ENCODE data around the gene PHIP. TPM values are rescaled to one million over a fixed set of nuclear protein-coding genes. Genes with fewer than 3 reads are reported as not detected.
"Not testable (repeated sequence)": the region's sequence is repeated elsewhere in the genome, so short reads cannot be mapped to it uniquely, and the experiment has no call there.

Gene PHIP
- total RNA-seq, 1 experiment from 2014 or later, result 22.6 TPM

GRCh38 chr6:78925317-78925716 lies 152.7 kb downstream of the PHIP start:
- Histone ChIP-seq H3K27ac (ENCODE audit: low read depth, low read length) (no peak overlapping the region), H4K20me1 (ENCODE audit: insufficient read depth) (no peaks in the 10 kb centered on the region), H3K4me1 (ENCODE audit: control insufficient read depth in 1 of 2, insufficient read depth in 2 of 2, low read length in 2 of 2) (no peaks in the 10 kb centered on the region), H3K79me2 (ENCODE audit: insufficient read depth, low read length) (no peaks in the 10 kb centered on the region), H3K4me2 (ENCODE audit: low read length) (no peak overlapping the region), H2AFZ (ENCODE audit: low read depth, low read length, poor library complexity, severe bottlenecking) (no peak overlapping the region), H3K9ac (ENCODE audit: low read length) (no peak overlapping the region), H3K9me2 (ENCODE audit: insufficient read depth) (no peaks in the 10 kb centered on the region), H3K36me3 (ENCODE audit: control insufficient read depth in 1 of 2, insufficient read depth in 2 of 2, low read length in 2 of 2) (no peaks in the 10 kb centered on the region), H3K27me3 (ENCODE audit: insufficient read depth, low read length) (no peaks in the 10 kb centered on the region), H3K9me3 (ENCODE audit: control insufficient read depth in 1 of 2, insufficient read depth in 1 of 2, low read depth in 1 of 2, low read length in 2 of 2) (no peaks in the 10 kb centered on the region), H3K4me3 (replicated peaks in 1 of 2; ENCODE audit: low read depth in 1 of 2, low read length in 2 of 2) (no peak overlapping the region)
- no TSS peak for BruUV-seq (replicated peaks)
- ATAC-seq, result no peak
- intact Hi-C loops (cut with micrococcal nuclease), result no loop called here
- ChIA-PET CTCF (no interaction called here), POLR2A (no interaction called here), RAD21 (ENCODE audit: low non-redundant PET in 1 of 2, low total read pairs in 2 of 2, uncharacterized antibody in 2 of 2, unreplicated experiment in 2 of 2) (no interaction called here)
- no peak for DNase-seq (ENCODE audit: low read depth, low spot score)
- TF ChIP-seq YY1 (IDR thresholded peaks at IDR 0.05; ENCODE audit: extremely low read depth, insufficient replicate concordance, low read depth, low read length), result no peak
- TF ChIP-seq ZFX (IDR thresholded peaks at IDR 0.05), result no peak

- H3K36me3 ChIP-seq (ENCODE audit: control insufficient read depth in 1 of 2, insufficient read depth in 2 of 2, low read length in 2 of 2); H3K4me1 ChIP-seq (ENCODE audit: control insufficient read depth in 1 of 2, insufficient read depth in 2 of 2, low read length in 2 of 2); BruUV-seq (replicated peaks); H3K27me3 ChIP-seq (ENCODE audit: insufficient read depth, low read length); H4K20me1 ChIP-seq (ENCODE audit: insufficient read depth); H3K79me2 ChIP-seq (ENCODE audit: insufficient read depth, low read length); RAD21 ChIA-PET (ENCODE audit: low non-redundant PET in 1 of 2, low total read pairs in 2 of 2, uncharacterized antibody in 2 of 2, unreplicated experiment in 2 of 2); DNase-seq (ENCODE audit: low read depth, low spot score); H3K27ac ChIP-seq (ENCODE audit: low read depth, low read length); H3K4me2 ChIP-seq (ENCODE audit: low read length); H3K9ac ChIP-seq (ENCODE audit: low read length); H3K4me3 ChIP-seq (replicated peaks in 1 of 2; ENCODE audit: low read depth in 1 of 2, low read length in 2 of 2); CTCF ChIA-PET; intact Hi-C loops (cut with micrococcal nuclease); POLR2A ChIA-PET; H3K9me3 ChIP-seq (ENCODE audit: control insufficient read depth in 1 of 2, insufficient read depth in 1 of 2, low read depth in 1 of 2, low read length in 2 of 2); H2AFZ ChIP-seq (ENCODE audit: low read depth, low read length, poor library complexity, severe bottlenecking); H3K9me2 ChIP-seq (ENCODE audit: insufficient read depth); ATAC-seq: not testable (repeated sequence)
These were observed 156.9 kb downstream of the PHIP start for GRCh38 chr6:78921168-78921567.

DNA sequence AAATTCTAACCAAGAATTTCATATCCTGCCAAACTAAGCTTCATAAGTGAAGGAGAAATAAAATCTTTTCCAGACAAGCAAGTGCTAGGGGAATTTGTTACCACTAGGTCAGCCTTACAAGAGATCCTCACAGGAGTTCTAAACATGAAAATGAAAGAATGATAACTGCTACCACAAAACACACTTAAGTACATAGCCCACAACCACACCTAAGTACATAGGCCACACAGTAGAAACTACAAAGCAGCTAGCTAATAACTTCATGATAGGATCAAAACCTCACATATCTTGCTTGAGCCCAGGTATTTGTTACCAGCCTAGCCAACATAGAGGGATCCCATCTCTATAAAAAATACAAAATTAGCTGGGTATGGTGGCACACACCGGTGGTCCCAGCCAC lies 160.3 kb downstream of the PHIP start:
- Histone ChIP-seq H3K9me3 (ENCODE audit: control insufficient read depth in 1 of 2, insufficient read depth in 1 of 2, low read depth in 1 of 2, low read length in 2 of 2) (no peaks in the 10 kb centered on the region), H4K20me1 (ENCODE audit: insufficient read depth) (no peaks in the 10 kb centered on the region), H3K27me3 (ENCODE audit: insufficient read depth, low read length) (no peaks in the 10 kb centered on the region), H2AFZ (ENCODE audit: low read depth, low read length, poor library complexity, severe bottlenecking) (no peak overlapping the region), H3K4me3 (replicated peaks in 1 of 2; ENCODE audit: low read depth in 1 of 2, low read length in 2 of 2) (no peak overlapping the region), H3K27ac (ENCODE audit: low read depth, low read length) (no peak overlapping the region), H3K9ac (ENCODE audit: low read length) (no peak overlapping the region), H3K79me2 (ENCODE audit: insufficient read depth, low read length) (no peaks in the 10 kb centered on the region), H3K4me1 (ENCODE audit: control insufficient read depth in 1 of 2, insufficient read depth in 2 of 2, low read length in 2 of 2) (no peaks in the 10 kb centered on the region), H3K36me3 (ENCODE audit: control insufficient read depth in 1 of 2, insufficient read depth in 2 of 2, low read length in 2 of 2) (no peaks in the 10 kb centered on the region), H3K9me2 (ENCODE audit: insufficient read depth) (no peaks in the 10 kb centered on the region), H3K4me2 (ENCODE audit: low read length) (no peak overlapping the region)
- intact Hi-C loops (cut with micrococcal nuclease), result no loop called here
- ChIA-PET POLR2A (no interaction called here), CTCF (no interaction called here), RAD21 (ENCODE audit: low non-redundant PET in 1 of 2, low total read pairs in 2 of 2, uncharacterized antibody in 2 of 2, unreplicated experiment in 2 of 2) (no interaction called here)
- BruUV-seq (replicated peaks), result no TSS peak
- TF ChIP-seq, protein P1, sequence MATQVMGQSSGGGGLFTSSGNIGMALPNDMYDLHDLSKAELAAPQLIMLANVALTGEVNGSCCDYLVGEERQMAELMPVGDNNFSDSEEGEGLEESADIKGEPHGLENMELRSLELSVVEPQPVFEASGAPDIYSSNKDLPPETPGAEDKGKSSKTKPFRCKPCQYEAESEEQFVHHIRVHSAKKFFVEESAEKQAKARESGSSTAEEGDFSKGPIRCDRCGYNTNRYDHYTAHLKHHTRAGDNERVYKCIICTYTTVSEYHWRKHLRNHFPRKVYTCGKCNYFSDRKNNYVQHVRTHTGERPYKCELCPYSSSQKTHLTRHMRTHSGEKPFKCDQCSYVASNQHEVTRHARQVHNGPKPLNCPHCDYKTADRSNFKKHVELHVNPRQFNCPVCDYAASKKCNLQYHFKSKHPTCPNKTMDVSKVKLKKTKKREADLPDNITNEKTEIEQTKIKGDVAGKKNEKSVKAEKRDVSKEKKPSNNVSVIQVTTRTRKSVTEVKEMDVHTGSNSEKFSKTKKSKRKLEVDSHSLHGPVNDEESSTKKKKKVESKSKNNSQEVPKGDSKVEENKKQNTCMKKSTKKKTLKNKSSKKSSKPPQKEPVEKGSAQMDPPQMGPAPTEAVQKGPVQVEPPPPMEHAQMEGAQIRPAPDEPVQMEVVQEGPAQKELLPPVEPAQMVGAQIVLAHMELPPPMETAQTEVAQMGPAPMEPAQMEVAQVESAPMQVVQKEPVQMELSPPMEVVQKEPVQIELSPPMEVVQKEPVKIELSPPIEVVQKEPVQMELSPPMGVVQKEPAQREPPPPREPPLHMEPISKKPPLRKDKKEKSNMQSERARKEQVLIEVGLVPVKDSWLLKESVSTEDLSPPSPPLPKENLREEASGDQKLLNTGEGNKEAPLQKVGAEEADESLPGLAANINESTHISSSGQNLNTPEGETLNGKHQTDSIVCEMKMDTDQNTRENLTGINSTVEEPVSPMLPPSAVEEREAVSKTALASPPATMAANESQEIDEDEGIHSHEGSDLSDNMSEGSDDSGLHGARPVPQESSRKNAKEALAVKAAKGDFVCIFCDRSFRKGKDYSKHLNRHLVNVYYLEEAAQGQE (IDR thresholded peaks at IDR 0.05; ENCODE audit: low read depth), result no peak
- no peak for TF ChIP-seq FOSL1 (IDR thresholded peaks at IDR 0.05; ENCODE audit: low read depth)
- TF ChIP-seq, protein P2, sequence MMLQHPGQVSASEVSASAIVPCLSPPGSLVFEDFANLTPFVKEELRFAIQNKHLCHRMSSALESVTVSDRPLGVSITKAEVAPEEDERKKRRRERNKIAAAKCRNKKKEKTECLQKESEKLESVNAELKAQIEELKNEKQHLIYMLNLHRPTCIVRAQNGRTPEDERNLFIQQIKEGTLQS (IDR thresholded peaks at IDR 0.05), result no peak
- TF ChIP-seq CEBPB (IDR thresholded peaks at IDR 0.05; ENCODE audit: low read depth), result no peak
- TF ChIP-seq POLR2A (IDR thresholded peaks at IDR 0.05; ENCODE audit: borderline replicate concordance, extremely low read depth, insufficient read depth, insufficient read length), result no peak
- no peak for TF ChIP-seq EZH2phosphoT487 (IDR thresholded peaks at IDR 0.05; ENCODE audit: borderline replicate concordance)
- TF ChIP-seq YY1 (IDR thresholded peaks at IDR 0.05; ENCODE audit: extremely low read depth, insufficient replicate concordance, low read depth, low read length), result no peak
- no peak for TF ChIP-seq POLR2AphosphoS5 (IDR thresholded peaks at IDR 0.05; ENCODE audit: low read depth, low read length)
- TF ChIP-seq TCF7L2 (IDR thresholded peaks at IDR 0.05; ENCODE audit: borderline replicate concordance, extremely low read depth, insufficient read depth, insufficient read length), result no peak
- TF ChIP-seq JUND (IDR thresholded peaks at IDR 0.05), result no peak
- TF ChIP-seq ELF1 (IDR thresholded peaks at IDR 0.05; ENCODE audit: borderline replicate concordance, low read depth), result no peak
- ATAC-seq (no peak), DNase-seq (ENCODE audit: low read depth, low spot score) (no peak)

Measured in HCT116 (cell line).